ENCODE data around the gene TBR1.

The TBR1 gene

DNA sequence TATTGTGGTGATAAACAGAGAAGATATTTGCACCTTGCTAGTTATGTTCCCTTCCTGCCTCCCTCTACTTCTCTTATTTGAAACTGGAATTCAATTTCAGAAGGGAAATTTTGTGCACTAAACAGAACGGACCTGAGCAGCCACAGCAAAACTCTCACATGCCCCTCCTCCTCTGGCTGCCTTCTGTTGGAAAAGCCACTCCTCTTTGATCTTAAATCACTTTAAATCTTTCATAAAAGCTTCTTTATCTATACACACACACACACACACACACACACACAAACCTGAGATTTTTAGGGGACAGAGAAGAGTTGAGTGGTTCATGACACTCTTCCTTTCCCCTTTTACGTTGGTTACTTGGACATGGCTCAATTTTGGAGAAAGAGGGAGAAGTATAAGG is 5.6 kb downstream of the TBR1 start:
- no peak overlapping the region for H3K27ac ChIP-seq (ENCODE audit: low read length)
- no peak overlapping the region for H3K4me3 ChIP-seq (ENCODE audit: low read length)
- H3K9me3 ChIP-seq (ENCODE audit: control insufficient read depth, insufficient read depth, low read length): no peaks in the 10 kb centered on the region
- WGBS (ENCODE audit: insufficient coverage, insufficient read length): no CpG with 5 or more reads among the region's 2 CpGs
- H3K4me1 ChIP-seq (ENCODE audit: control insufficient read depth, insufficient read depth, low read length): peaks cover 1% of the 10 kb centered on the region; the same call in 1 of the 2 replicates
- H3K27me3 ChIP-seq (ENCODE audit: control insufficient read depth, insufficient read depth, low read length): peaks cover 93% of the 10 kb centered on the region
- DNase-seq (ENCODE audit: low read depth, low spot score): no peak
- no peaks in the 10 kb centered on the region for H3K36me3 ChIP-seq (ENCODE audit: control insufficient read depth, insufficient read depth, low read length)

- Histone ChIP-seq H3K9me3 (ENCODE audit: control insufficient read depth, insufficient read depth, low read length) (no peaks in the 10 kb centered on the region), H3K36me3 (ENCODE audit: control insufficient read depth, insufficient read depth, low read length) (no peaks in the 10 kb centered on the region), H3K4me1 (ENCODE audit: control insufficient read depth, insufficient read depth, low read length) (peaks cover 1% of the 10 kb centered on the region; the same call in 1 of the 2 replicates), H3K27me3 (ENCODE audit: control insufficient read depth, insufficient read depth, low read length) (peaks cover 93% of the 10 kb centered on the region), H3K27ac (ENCODE audit: low read length) (no peak overlapping the region), H3K4me3 (ENCODE audit: low read length) (peak overlapping the region; percentile 35; the same call in 1 of the 2 replicates)
- no CpG with 5 or more reads among the region's 11 CpGs for WGBS (ENCODE audit: insufficient coverage, insufficient read length)
- DNase-seq (ENCODE audit: low read depth, low spot score): no peak
These were observed 6.8 kb downstream of the TBR1 start for GRCh38 chr2:161422816-161423403.

DNA sequence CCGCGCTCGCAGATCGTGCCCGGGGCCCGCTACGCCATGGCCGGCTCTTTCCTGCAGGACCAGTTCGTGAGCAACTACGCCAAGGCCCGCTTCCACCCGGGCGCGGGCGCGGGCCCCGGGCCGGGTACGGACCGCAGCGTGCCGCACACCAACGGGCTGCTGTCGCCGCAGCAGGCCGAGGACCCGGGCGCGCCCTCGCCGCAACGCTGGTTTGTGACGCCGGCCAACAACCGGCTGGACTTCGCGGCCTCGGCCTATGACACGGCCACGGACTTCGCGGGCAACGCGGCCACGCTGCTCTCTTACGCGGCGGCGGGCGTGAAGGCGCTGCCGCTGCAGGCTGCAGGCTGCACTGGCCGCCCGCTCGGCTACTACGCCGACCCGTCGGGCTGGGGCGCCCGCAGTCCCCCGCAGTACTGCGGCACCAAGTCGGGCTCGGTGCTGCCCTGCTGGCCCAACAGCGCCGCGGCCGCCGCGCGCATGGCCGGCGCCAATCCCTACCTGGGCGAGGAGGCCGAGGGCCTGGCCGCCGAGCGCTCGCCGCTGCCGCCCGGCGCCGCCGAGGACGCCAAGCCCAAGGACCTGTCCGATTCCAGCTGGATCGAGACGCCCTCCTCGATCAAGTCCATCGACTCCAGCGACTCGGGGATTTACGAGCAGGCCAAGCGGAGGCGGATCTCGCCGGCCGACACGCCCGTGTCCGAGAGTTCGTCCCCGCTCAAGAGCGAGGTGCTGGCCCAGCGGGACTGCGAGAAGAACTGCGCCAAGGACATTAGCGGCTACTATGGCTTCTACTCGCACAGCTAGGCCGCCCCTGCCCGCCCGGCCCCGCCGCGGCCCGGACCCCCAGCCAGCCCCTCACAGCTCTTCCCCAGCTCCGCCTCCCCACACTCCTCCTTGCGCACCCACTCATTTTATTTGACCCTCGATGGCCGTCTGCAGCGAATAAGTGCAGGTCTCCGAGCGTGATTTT is 7.6 kb downstream of the TBR1 start:
- no peak overlapping the region for H3K27ac ChIP-seq (ENCODE audit: low read length)
- H3K9me3 ChIP-seq (ENCODE audit: control insufficient read depth, insufficient read depth, low read length): no peaks in the 10 kb centered on the region
- H3K36me3 ChIP-seq (ENCODE audit: control insufficient read depth, insufficient read depth, low read length): no peaks in the 10 kb centered on the region
- no CpG with 5 or more reads among the region's 125 CpGs for WGBS (ENCODE audit: insufficient coverage, insufficient read length)
- H3K4me1 ChIP-seq (ENCODE audit: control insufficient read depth, insufficient read depth, low read length): 0 out of 2 replicates have a peak, but pooled peaks cover 1% of the 10 kb centered on the region
- peak overlapping the region; percentile 35; the same call in 1 of the 2 replicates for H3K4me3 ChIP-seq (ENCODE audit: low read length)
- H3K27me3 ChIP-seq (ENCODE audit: control insufficient read depth, insufficient read depth, low read length): peaks cover 93% of the 10 kb centered on the region
- DNase-seq (ENCODE audit: low read depth, low spot score): no peak

GRCh38 chr2:161424394-161424769 is 8.3 kb downstream of the TBR1 start:
- DNase-seq (ENCODE audit: low read depth, low spot score): no peak
- H3K4me1 ChIP-seq (ENCODE audit: control insufficient read depth, insufficient read depth, low read length): 0 out of 2 replicates have a peak, but pooled peaks cover 1% of the 10 kb centered on the region
- H3K36me3 ChIP-seq (ENCODE audit: control insufficient read depth, insufficient read depth, low read length): no peaks in the 10 kb centered on the region
- peaks cover 91% of the 10 kb centered on the region for H3K27me3 ChIP-seq (ENCODE audit: control insufficient read depth, insufficient read depth, low read length)
- no peaks in the 10 kb centered on the region for H3K9me3 ChIP-seq (ENCODE audit: control insufficient read depth, insufficient read depth, low read length)
- H3K27ac ChIP-seq (ENCODE audit: low read length): no peak overlapping the region
- no CpG with 5 or more reads among the region's 9 CpGs for WGBS (ENCODE audit: insufficient coverage, insufficient read length)
- H3K4me3 ChIP-seq (ENCODE audit: low read length): peak overlapping the region; percentile 35; the same call in 1 of the 2 replicates

- H3K36me3 ChIP-seq (ENCODE audit: control insufficient read depth, insufficient read depth, low read length): no peaks in the 10 kb centered on the region
- no peaks in the 10 kb centered on the region for H3K9me3 ChIP-seq (ENCODE audit: control insufficient read depth, insufficient read depth, low read length)
- H3K27ac ChIP-seq (ENCODE audit: low read length): no peak overlapping the region
- 0 out of 2 replicates have a peak, but pooled peaks cover 1% of the 10 kb centered on the region for H3K4me1 ChIP-seq (ENCODE audit: control insufficient read depth, insufficient read depth, low read length)
- no peak overlapping the region for H3K4me3 ChIP-seq (ENCODE audit: low read length)
- peaks cover 89% of the 10 kb centered on the region for H3K27me3 ChIP-seq (ENCODE audit: control insufficient read depth, insufficient read depth, low read length)
- DNase-seq (ENCODE audit: low read depth, low spot score): no peak
- WGBS (ENCODE audit: insufficient coverage, insufficient read length): no CpG with 5 or more reads among the region's 4 CpGs
These were observed 9.0 kb downstream of the TBR1 start for GRCh38 chr2:161424891-161425727.

- Histone ChIP-seq H3K27ac (ENCODE audit: low read length) (no peak overlapping the region), H3K4me3 (ENCODE audit: low read length) (no peak overlapping the region), H3K4me1 (ENCODE audit: control insufficient read depth, insufficient read depth, low read length) (0 out of 2 replicates have a peak, but pooled peaks cover 1% of the 10 kb centered on the region), H3K36me3 (ENCODE audit: control insufficient read depth, insufficient read depth, low read length) (no peaks in the 10 kb centered on the region), H3K27me3 (ENCODE audit: control insufficient read depth, insufficient read depth, low read length) (peaks cover 81% of the 10 kb centered on the region), H3K9me3 (ENCODE audit: control insufficient read depth, insufficient read depth, low read length) (no peaks in the 10 kb centered on the region)
- no peak for DNase-seq (ENCODE audit: low read depth, low spot score)
- WGBS (ENCODE audit: insufficient coverage, insufficient read length): 100% methylated on average over 1 of the region's 17 CpGs
These were observed 9.8 kb downstream of the TBR1 start for GRCh38 chr2:161425728-161426454.

GRCh38 chr2:161426455-161426921 is 10.4 kb downstream of the TBR1 start:
- Histone ChIP-seq H3K4me3 (ENCODE audit: low read length) (no peak overlapping the region), H3K9me3 (ENCODE audit: control insufficient read depth, insufficient read depth, low read length) (no peaks in the 10 kb centered on the region), H3K36me3 (ENCODE audit: control insufficient read depth, insufficient read depth, low read length) (no peaks in the 10 kb centered on the region), H3K4me1 (ENCODE audit: control insufficient read depth, insufficient read depth, low read length) (0 out of 2 replicates have a peak, but pooled peaks cover 1% of the 10 kb centered on the region), H3K27me3 (ENCODE audit: control insufficient read depth, insufficient read depth, low read length) (peaks cover 75% of the 10 kb centered on the region), H3K27ac (ENCODE audit: low read length) (no peak overlapping the region)
- WGBS (ENCODE audit: insufficient coverage, insufficient read length): no CpG with 5 or more reads among the region's 13 CpGs
- DNase-seq (ENCODE audit: low read depth, low spot score): no peak

DNA sequence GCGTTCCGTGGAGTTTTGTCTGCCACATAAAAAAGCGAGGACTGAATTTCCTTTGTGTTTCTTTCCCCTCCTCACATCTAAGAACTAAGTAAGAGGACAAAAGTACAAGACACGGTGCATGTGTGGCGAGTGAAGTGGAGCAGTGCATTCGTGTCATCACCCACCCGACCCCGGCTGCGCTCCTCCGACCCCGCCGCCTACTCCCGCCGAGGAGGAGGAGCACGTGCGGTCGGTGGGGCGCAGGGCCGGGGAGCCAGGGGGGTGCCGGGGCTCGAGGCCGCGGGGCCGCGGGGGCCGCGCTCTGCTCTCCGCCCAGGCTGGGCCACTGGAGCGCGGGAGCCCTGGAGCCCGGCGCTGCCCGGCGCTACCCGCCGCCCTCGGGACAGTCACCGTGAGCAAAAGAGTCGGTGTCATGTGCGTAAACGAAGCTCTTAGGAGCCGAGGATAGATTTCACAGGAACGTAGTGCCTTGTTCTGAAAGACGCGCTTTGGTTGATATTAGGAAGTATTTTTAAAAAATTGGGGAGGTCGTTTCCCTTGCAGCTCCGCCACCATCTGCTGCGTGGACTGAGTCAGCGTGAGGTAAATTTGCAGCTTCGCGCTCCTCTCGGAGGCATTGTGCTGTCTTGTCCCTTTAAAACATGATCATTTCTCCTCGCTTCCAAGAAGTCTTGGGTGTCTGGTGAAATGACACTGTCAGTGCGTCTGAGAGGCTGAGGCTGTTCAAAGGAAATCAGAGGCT is 11.0 kb downstream of the TBR1 start:
- no CpG with 5 or more reads among the region's 54 CpGs for WGBS (ENCODE audit: insufficient coverage, insufficient read length)
- H3K9me3 ChIP-seq (ENCODE audit: control insufficient read depth, insufficient read depth, low read length): no peaks in the 10 kb centered on the region
- H3K27me3 ChIP-seq (ENCODE audit: control insufficient read depth, insufficient read depth, low read length): peaks cover 69% of the 10 kb centered on the region
- H3K4me3 ChIP-seq (ENCODE audit: low read length): no peak overlapping the region; the same call in 1 of the 2 replicates
- no peak for DNase-seq (ENCODE audit: low read depth, low spot score)
- 0 out of 2 replicates have a peak, but pooled peaks cover 1% of the 10 kb centered on the region for H3K4me1 ChIP-seq (ENCODE audit: control insufficient read depth, insufficient read depth, low read length)
- H3K36me3 ChIP-seq (ENCODE audit: control insufficient read depth, insufficient read depth, low read length): no peaks in the 10 kb centered on the region
- H3K27ac ChIP-seq (ENCODE audit: low read length): no peak overlapping the region

All from iPS DF 6.9 (cell line).